ENCODE data around the gene CLIC4.

GRCh38 chr1:24717887-24718650 is 27.2 kb upstream of the CLIC4 start:
- TF ChIP-seq, protein P1, sequence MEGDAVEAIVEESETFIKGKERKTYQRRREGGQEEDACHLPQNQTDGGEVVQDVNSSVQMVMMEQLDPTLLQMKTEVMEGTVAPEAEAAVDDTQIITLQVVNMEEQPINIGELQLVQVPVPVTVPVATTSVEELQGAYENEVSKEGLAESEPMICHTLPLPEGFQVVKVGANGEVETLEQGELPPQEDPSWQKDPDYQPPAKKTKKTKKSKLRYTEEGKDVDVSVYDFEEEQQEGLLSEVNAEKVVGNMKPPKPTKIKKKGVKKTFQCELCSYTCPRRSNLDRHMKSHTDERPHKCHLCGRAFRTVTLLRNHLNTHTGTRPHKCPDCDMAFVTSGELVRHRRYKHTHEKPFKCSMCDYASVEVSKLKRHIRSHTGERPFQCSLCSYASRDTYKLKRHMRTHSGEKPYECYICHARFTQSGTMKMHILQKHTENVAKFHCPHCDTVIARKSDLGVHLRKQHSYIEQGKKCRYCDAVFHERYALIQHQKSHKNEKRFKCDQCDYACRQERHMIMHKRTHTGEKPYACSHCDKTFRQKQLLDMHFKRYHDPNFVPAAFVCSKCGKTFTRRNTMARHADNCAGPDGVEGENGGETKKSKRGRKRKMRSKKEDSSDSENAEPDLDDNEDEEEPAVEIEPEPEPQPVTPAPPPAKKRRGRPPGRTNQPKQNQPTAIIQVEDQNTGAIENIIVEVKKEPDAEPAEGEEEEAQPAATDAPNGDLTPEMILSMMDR (conservative IDR thresholded peaks at IDR 0.05), result no peak
- TF ChIP-seq EZH2 (IDR thresholded peaks at IDR 0.05; ENCODE audit: low read depth), result no peak
